GM18867 (cell line): ENCODE data around the gene MSX2.

Source experiments
- ATAC-seq: cut with Tn5 transposase; IDR thresholded peaks from one replicate; pipeline ENCODE4 v1.9.1; 2021; ENCODE audit warnings: mild to moderate bottlenecking, moderate library complexity; ENCODE audit not compliant: unreplicated experiment

Gene MSX2

GRCh38 chr5:174718880-174719610 lies 5.3 kb upstream of the MSX2 start:
- ATAC-seq = no peak

- no peak for ATAC-seq
Measured at GRCh38 chr5:174719793-174720611, 4.4 kb upstream of the MSX2 start.

GRCh38 chr5:174720612-174721529 lies 3.5 kb upstream of the MSX2 start:
- no peak for ATAC-seq

GRCh38 chr5:174721530-174722432 lies 2.6 kb upstream of the MSX2 start:
- no peak for ATAC-seq

- no peak for ATAC-seq
Measured at GRCh38 chr5:174722500-174722899, 1.9 kb upstream of the MSX2 start.

GRCh38 chr5:174723315-174723978 lies 935 bp upstream of the MSX2 start:
- no peak for ATAC-seq

GRCh38 chr5:174723979-174724483 lies 351 bp upstream of the MSX2 start:
- ATAC-seq = no peak

- no peak for ATAC-seq
Measured at GRCh38 chr5:174725261-174725990, 1.0 kb downstream of the MSX2 start.

- no peak for ATAC-seq
Measured at GRCh38 chr5:174725991-174726601, 1.7 kb downstream of the MSX2 start.

- no peak for ATAC-seq
Measured at GRCh38 chr5:174726916-174727793, 2.8 kb downstream of the MSX2 start.

GRCh38 chr5:174727794-174728680 lies 3.7 kb downstream of the MSX2 start:
- ATAC-seq = no peak

- no peak for ATAC-seq
Measured at GRCh38 chr5:174729075-174729680, 4.8 kb downstream of the MSX2 start.

GRCh38 chr5:174731214-174732035 lies 7.0 kb downstream of the MSX2 start:
- ATAC-seq = no peak

GRCh38 chr5:174732036-174733020 lies 7.9 kb downstream of the MSX2 start:
- no peak for ATAC-seq
